ENCODE measurements around the gene MAPK7.

- TF ChIP-seq CTCF (conservative IDR thresholded peaks at IDR 0.05) (no peak), EZH2 (IDR thresholded peaks at IDR 0.05; ENCODE audit: low read depth) (no peak)
Measured at GRCh38 chr17:19344311-19345066, 33.8 kb upstream of the MAPK7 start.
